Endodermal cell (in vitro differentiated cells): ENCODE measurements around the gene RASAL2. TPM values are rescaled to one million over a fixed set of nuclear protein-coding genes. Genes with fewer than 3 reads are reported as not detected.

Experiments
- DNase-seq: peaks from one replicate; pipeline ENCODE4 v3.0.0-alpha.2; 2017
- H3K27ac ChIP-seq: 2 replicates; pipeline ENCODE4 v1.5.1; 2013; ENCODE audit warnings: mild to moderate bottlenecking, low read depth, low read length, moderate library complexity
- H3K27me3 ChIP-seq: 2 replicates; pipeline ENCODE4 v1.6.1; 2013; ENCODE audit warnings: mild to moderate bottlenecking, low read length, moderate library complexity; ENCODE audit not compliant: insufficient read depth, control insufficient read depth, poor library complexity, severe bottlenecking
- H3K36me3 ChIP-seq: 2 replicates; pipeline ENCODE4 v1.7.0; 2013; ENCODE audit warnings: mild to moderate bottlenecking, low read length, moderate library complexity; ENCODE audit not compliant: control insufficient read depth, insufficient read depth
- H3K4me1 ChIP-seq: one replicate; pipeline ENCODE4 v1.7.0; 2013; ENCODE audit warnings: low read length; ENCODE audit not compliant: control insufficient read depth, insufficient read depth
- H3K4me3 ChIP-seq: 2 replicates; pipeline ENCODE4 v1.5.1; 2013; ENCODE audit warnings: mild to moderate bottlenecking, low read length, moderate library complexity
- H3K9ac ChIP-seq: 2 replicates; pipeline ENCODE4 v1.6.1; 2013; ENCODE audit warnings: mild to moderate bottlenecking, low read length, moderate library complexity; ENCODE audit not compliant: poor library complexity, severe bottlenecking; ENCODE audit errors: extremely low read depth
- H3K9me3 ChIP-seq: 2 replicates; pipeline ENCODE4 v1.6.1; 2013; ENCODE audit warnings: mild to moderate bottlenecking, low read length, moderate library complexity; ENCODE audit not compliant: control insufficient read depth
- H3K27ac Mint-ChIP-seq: 2 replicates; pipeline ENCODE4 v1.8.0; 2020; ENCODE audit warnings: mixed read lengths
- H3K27me3 Mint-ChIP-seq: 2 replicates; pipeline ENCODE4 v1.8.0; 2021; ENCODE audit warnings: mild to moderate bottlenecking, mixed read lengths; ENCODE audit not compliant: insufficient read depth
- H3K36me3 Mint-ChIP-seq: 2 replicates; pipeline ENCODE4 v1.8.0; 2020; ENCODE audit warnings: low read depth, mixed read lengths
- H3K4me1 Mint-ChIP-seq: 2 replicates; pipeline ENCODE4 v1.8.0; 2020; ENCODE audit warnings: mixed read lengths
- H3K4me3 Mint-ChIP-seq: 2 replicates; pipeline ENCODE4 v1.8.0; 2020; ENCODE audit warnings: mild to moderate bottlenecking, moderate library complexity, mixed read lengths
- H3K9me3 Mint-ChIP-seq: 2 replicates; pipeline ENCODE4 v1.8.0; 2020; ENCODE audit warnings: mild to moderate bottlenecking, mixed read lengths
- WGBS, 2 experiments: methylation state at CpG; one replicate each; pipeline versions ENCODE4 v1.1.5 to v1.1.7; 2013; ENCODE audit warnings: missing lambda C conversion rate in 2 of 2, mixed read lengths in 1 of 2; ENCODE audit not compliant: insufficient coverage in 1 of 2, insufficient read length in 1 of 2; 5-methylcytosine and 5-hydroxymethylcytosine counted together
- total RNA-seq, 2 donors: library from RNA; stranded (reverse); fragmentation: NEBNext Ultra II Directional in 1 of 2; extraction: Animal tissue kit (Norgen Biotek cat#: 25700) in 1 of 2; gene quantifications; 2 replicates in 1 of 2; 3 replicates in 1 of 2; pipeline ENCODE4 v1.2.1, GENCODE V29; 2021
- TF ChIP-seq, protein P1 (sequence below): fragments of 200-600 bp; sonication (generic); conservative IDR thresholded peaks from 2 replicates; pipeline ENCODE4 v1.5.0; 2021; ENCODE audit warnings: antibody characterized with exemption, mild to moderate bottlenecking

The RASAL2 gene
- total RNA-seq, 2 donors from 2014 or later, result 21.8 to 22.1 TPM

DNA sequence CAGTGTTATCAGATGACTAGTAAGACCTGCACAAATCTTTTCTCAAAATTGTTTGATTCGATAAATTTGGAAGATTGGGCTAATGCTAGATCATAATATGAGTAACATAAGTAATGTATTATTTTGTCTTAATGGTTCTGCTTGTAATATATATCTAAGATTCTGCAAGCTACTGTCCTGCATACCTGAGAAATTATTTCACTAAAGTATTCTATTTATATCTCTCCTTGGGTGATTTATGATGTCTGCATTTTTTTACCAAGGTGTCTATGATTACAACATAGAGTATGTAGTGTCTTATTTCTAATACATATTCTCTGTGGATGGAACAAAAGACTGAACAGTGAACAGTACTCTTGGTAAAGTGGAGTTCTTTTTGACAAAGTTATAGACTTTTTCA lies 236.2 kb downstream of the RASAL2 start:
- no peaks in the 10 kb centered on the region for H3K9me3 ChIP-seq
- Mint-ChIP-seq H3K27ac (peak overlapping the region; percentile 28), H3K36me3 (no peaks in the 10 kb centered on the region), H3K9me3 (no peaks in the 10 kb centered on the region), H3K27me3 (no peaks in the 10 kb centered on the region), H3K4me1 (peaks cover 9% of the 10 kb centered on the region), H3K4me3 (no peak overlapping the region)
- H3K4me3 ChIP-seq, result no peak overlapping the region
- H3K9ac ChIP-seq, result no peak overlapping the region
- TF ChIP-seq, protein P1, sequence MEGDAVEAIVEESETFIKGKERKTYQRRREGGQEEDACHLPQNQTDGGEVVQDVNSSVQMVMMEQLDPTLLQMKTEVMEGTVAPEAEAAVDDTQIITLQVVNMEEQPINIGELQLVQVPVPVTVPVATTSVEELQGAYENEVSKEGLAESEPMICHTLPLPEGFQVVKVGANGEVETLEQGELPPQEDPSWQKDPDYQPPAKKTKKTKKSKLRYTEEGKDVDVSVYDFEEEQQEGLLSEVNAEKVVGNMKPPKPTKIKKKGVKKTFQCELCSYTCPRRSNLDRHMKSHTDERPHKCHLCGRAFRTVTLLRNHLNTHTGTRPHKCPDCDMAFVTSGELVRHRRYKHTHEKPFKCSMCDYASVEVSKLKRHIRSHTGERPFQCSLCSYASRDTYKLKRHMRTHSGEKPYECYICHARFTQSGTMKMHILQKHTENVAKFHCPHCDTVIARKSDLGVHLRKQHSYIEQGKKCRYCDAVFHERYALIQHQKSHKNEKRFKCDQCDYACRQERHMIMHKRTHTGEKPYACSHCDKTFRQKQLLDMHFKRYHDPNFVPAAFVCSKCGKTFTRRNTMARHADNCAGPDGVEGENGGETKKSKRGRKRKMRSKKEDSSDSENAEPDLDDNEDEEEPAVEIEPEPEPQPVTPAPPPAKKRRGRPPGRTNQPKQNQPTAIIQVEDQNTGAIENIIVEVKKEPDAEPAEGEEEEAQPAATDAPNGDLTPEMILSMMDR, result no peak
- H3K27me3 ChIP-seq, result no peaks in the 10 kb centered on the region
- H3K27ac ChIP-seq, result no peak overlapping the region
- 94% methylated on average over 1 of the region's 1 CpG; no CpG with 5 or more reads in 1 of the 2 experiments for WGBS, 2 experiments
- H3K36me3 ChIP-seq, result no peaks in the 10 kb centered on the region
- DNase-seq, result no peak
- no peaks in the 10 kb centered on the region for H3K4me1 ChIP-seq

DNA sequence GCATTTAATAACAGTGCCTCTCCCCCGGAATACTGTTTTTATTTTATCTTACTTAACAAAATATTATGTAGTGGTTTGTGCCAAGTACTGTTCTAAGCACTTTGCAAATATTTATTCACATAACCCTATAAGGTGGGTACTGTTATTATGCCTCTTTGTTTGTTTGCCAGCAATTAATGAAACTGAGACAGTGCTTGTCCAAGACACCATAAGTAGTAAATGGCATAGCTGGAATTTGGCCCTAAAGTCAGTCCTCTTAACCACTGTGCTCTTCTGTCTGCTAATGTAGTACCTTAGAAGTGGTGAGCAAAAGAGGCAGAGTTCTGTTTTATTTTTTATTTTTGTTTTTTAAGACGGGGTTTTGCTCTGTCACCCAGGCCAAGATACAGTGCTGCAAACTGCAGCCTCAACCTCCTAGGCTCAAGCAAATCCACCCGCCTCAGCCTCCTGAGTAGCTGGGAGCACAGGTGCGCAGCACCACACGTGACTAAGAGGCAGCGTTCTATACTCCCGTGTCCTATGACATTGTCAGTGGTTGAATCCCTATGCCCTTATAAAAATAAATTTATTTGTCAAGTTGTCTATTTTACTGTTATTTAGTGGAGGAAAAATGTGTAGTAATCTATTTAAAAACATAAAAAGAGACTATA lies 237.1 kb downstream of the RASAL2 start:
- H3K9ac ChIP-seq, result no peak overlapping the region
- WGBS, 2 experiments, result 90 to 96% methylated on average over 5 to 6 of the region's 7 CpGs
- peaks cover 9% of the 10 kb centered on the region for H3K4me1 Mint-ChIP-seq
- H3K27ac Mint-ChIP-seq, result no peak overlapping the region
- no peaks in the 10 kb centered on the region for H3K9me3 ChIP-seq
- H3K9me3 Mint-ChIP-seq, result no peaks in the 10 kb centered on the region
- no peak for DNase-seq
- H3K36me3 Mint-ChIP-seq, result no peaks in the 10 kb centered on the region
- H3K4me3 ChIP-seq, result no peak overlapping the region
- no peaks in the 10 kb centered on the region for H3K36me3 ChIP-seq
- H3K27me3 ChIP-seq, result no peaks in the 10 kb centered on the region
- no peak overlapping the region for H3K4me3 Mint-ChIP-seq
- TF ChIP-seq, protein P1, result no peak
- H3K27ac ChIP-seq, result no peak overlapping the region
- H3K4me1 ChIP-seq, result no peaks in the 10 kb centered on the region
- no peaks in the 10 kb centered on the region for H3K27me3 Mint-ChIP-seq

DNA sequence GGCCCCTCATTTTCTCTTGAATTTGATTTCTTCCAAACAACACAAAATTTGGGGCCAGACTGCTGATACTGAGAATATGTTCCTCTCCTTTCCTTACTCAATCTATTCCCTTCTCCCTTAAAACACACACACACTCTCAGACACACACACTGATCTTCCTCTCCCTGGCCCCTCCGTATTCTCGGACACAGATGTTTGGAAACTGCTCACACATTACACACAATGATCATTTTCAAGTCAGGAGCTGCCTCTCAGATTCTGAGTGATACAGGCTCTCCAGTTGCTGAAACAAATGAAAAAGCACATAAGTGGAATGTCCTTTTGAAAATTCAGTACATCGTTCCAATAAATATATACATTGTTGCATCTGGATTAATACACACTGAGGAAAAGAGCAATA lies 241.5 kb downstream of the RASAL2 start:
- Histone ChIP-seq H3K9me3 (no peaks in the 10 kb centered on the region), H3K9ac (no peak overlapping the region), H3K4me3 (no peak overlapping the region), H3K36me3 (no peaks in the 10 kb centered on the region), H3K4me1 (no peaks in the 10 kb centered on the region), H3K27ac (peak overlapping the region; percentile 22), H3K27me3 (no peaks in the 10 kb centered on the region)
- 94 to 100% methylated on average over 3 of the region's 3 CpGs for WGBS, 2 experiments
- H3K9me3 Mint-ChIP-seq, result no peaks in the 10 kb centered on the region
- H3K4me3 Mint-ChIP-seq, result no peak overlapping the region
- no peaks in the 10 kb centered on the region for H3K27me3 Mint-ChIP-seq
- no peaks in the 10 kb centered on the region for H3K36me3 Mint-ChIP-seq
- H3K27ac Mint-ChIP-seq, result no peak overlapping the region
- TF ChIP-seq, protein P1, result no peak
- peaks cover 12% of the 10 kb centered on the region for H3K4me1 Mint-ChIP-seq
- no peak for DNase-seq
